ENCODE results near the gene ZNF415.

Gene ZNF415

GRCh38 chr19:53057904-53058580, 74.7 kb downstream of the ZNF415 start:
- TF ChIP-seq POLR2A (IDR thresholded peaks at IDR 0.05; ENCODE audit: low read depth, low read length) (no peak), PAX5 (IDR thresholded peaks at IDR 0.05; ENCODE audit: insufficient read depth, low read length, severe bottlenecking) (no peak), POU2F2 (IDR thresholded peaks at IDR 0.05; ENCODE audit: low read depth, low read length) (no peak), SPI1 (IDR thresholded peaks at IDR 0.05; ENCODE audit: low read depth, low read length) (no peak), POLR2AphosphoS5 (IDR thresholded peaks at IDR 0.05; ENCODE audit: low read depth, low read length) (no peak), TAF1 (IDR thresholded peaks at IDR 0.05; ENCODE audit: low read depth, low read length) (no peak)
- DNase-seq (ENCODE audit: insufficient read length, low spot score) (no peak), FAIRE-seq (no peak)

All from GM12891 (cell line).